Measurements from ENCODE around the gene ANO7.

ANO7 gene

GRCh38 chr2:241230435-241230834 is 42.0 kb downstream of the ANO7 start:
- no peak for DNase-seq

DNA sequence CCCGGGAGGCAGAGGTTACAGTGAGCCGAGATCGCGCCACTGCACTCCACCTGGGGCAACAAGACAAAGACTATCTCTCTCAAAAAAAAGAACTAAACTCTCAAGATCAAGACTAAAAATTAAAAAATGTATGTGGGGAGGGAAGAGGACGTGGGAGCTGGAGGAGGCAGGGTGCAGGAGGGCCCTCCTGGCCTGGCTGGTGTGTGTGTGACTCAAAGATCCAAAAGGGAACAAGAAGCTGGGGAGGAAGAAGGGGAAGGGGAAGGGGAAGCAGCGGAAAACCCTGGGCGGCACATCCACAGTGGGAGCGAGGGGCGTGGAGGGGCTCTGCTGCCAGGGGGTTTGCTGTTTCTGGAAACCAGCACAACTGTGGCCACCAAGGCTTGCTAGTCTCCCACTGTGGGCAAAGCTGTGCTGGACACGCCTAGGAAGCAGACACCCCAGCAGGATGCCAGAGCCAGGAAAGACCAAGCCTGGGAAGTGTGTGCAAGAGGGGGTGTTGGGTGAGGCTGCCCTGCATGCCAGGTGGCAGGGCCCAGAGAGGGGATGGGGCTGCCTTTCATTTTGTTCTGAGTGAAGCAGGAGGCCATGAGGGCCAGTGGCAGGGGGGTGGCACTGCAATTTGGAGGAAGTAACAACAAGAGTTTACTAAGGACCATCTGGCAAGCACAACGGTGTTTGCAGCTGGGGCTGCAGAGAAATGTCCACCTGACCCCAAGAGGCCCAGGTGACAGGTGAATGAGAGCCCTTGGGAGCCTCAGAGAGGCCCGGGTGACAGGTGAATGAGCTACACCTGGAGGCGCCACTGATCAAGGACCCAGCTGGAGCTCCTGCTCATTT is 44.5 kb downstream of the ANO7 start:
- DNase-seq, result no peak

DNA sequence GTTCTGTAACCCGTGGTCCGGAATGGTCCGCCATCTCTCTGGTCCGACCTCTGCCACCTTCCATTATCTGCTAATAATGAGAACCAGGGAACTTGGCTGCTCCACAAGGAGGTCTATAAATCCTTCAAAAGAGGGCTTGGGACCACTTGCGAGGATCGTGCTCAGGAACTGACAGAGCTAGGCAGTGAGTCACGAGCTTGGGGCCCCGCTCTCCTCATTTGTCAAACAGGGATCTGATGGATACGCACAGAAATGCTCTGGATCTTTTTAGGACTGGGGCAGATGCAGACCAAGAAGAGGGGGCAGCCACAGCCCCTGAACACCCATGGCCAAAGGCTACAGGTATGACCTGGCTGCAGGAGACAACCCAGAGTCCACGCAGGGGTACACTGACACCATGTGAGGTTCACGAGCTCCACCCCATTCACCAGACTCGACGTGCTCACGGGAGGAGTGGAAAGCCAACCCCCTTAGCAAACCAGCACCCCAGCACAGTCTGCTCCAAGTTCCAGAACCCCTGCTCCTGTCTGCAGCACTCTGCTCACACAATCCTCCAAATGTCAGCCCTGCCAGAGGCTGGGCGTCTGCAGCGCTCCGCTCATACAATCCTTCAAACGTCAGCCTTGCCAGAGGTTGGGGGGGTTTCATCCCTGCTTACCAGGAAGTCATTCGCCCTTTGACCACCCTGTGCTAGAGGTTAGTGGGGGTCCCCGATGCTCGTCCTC is 45.8 kb downstream of the ANO7 start:
- no peak for DNase-seq

DNA sequence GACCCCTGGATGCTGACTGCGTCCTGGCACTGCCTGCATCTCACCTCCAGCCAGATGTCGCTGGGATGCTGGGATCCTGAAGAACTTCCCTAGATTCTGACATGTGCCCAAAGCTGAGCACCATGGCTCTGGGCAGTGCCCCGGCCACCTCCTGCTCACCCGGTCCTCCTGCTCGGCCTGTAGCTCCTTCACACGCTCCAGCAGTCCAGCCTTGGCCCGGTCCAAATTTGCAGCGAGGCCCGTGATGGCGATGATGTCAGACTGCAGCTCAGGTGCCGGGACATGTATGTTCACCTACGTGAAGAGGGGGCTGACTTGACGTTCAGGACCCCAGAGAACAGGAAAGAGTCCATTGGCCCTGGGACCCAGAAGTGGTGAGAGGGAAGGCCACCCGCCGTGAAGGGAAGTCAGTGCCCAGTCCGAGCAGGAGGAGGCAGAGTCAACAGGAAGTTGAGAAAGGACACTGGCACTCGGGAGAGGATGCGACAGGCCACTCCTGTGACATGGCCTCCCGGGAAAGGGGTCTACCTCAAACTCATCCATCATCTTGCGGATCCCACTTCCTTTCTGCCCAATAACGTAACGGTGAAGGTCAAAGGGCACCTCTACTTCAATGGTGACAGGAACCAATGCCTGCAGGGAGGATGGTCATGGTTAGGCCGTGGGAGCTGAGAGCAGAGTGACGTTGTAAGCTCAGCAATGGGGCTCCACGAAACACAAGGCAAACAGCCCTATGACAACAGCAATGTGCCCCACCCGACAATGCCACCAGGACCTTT is 46.7 kb downstream of the ANO7 start:
- no peak for DNase-seq

DNA sequence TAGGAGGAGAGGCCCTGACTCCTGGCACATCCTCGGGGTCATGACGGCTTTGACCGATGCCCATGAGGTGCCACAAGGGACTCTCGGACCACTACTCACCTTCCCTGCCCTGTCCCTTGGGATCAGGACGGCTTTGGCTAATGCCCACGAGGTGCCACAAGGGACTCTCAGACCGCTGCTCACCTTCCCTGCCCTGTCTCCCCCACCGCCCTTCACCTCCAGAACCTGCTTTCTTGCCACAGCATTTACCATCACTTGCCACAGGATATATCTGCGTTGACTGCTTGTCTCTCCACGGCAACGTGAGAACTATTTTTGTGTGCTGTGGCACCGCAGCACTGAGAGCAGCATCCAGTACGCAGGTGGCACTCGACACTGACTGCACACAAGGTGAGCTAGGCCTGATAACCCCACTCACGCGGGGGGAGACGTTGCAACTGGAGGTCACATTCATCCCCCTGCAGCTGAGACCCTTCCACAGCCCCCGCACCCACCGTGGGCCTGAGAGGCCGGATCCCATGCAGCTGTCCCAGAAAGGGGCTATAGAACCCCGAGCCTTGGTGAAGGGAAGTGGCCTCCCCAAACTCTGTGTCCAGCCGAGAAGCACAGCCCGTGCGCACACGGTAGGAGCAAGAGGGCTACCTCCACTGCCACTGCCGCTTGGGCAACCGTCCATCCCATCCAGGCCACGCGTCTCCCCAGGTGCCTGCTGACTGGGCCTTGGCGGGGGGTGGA is 47.5 kb downstream of the ANO7 start:
- DNase-seq, result no peak

GRCh38 chr2:241237047-241237446 is 48.6 kb downstream of the ANO7 start:
- DNase-seq, result no peak

- DNase-seq, result no peak
These were observed 49.5 kb downstream of the ANO7 start for GRCh38 chr2:241237949-241238371.

- no peak for DNase-seq
These were observed 50.3 kb downstream of the ANO7 start for GRCh38 chr2:241238693-241239198.

DNA sequence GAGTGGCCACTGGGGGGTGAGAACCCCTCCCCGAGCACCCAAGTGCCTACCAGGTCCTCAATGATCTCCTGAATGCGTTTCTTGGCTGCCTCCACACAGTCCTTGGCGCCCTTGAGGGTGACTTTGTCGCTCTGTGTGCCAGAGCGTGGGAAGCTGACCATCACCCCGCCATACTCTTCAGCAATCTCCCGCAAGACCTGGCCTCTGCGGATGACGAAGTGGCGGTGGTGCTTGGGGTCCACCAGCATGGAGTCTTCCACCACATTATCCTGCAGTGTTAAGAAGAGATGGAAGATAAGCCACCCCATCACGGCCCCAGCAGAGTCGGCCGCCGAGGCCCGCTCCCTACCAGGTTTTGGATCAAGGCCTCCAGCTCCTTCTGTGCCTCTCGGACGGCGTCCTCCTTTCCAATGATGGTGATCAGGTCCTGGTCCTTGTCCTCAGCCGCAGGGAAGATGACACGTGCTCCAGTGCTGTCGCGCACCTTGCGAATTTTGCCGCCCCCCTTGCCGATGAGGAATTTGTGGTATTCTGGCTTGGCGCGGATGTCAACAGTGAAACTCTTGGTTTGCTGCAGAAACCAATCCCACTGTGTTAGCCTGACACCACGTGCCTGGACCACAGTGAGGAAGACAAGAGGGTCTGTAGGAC is 51.2 kb downstream of the ANO7 start:
- no peak for DNase-seq

DNA sequence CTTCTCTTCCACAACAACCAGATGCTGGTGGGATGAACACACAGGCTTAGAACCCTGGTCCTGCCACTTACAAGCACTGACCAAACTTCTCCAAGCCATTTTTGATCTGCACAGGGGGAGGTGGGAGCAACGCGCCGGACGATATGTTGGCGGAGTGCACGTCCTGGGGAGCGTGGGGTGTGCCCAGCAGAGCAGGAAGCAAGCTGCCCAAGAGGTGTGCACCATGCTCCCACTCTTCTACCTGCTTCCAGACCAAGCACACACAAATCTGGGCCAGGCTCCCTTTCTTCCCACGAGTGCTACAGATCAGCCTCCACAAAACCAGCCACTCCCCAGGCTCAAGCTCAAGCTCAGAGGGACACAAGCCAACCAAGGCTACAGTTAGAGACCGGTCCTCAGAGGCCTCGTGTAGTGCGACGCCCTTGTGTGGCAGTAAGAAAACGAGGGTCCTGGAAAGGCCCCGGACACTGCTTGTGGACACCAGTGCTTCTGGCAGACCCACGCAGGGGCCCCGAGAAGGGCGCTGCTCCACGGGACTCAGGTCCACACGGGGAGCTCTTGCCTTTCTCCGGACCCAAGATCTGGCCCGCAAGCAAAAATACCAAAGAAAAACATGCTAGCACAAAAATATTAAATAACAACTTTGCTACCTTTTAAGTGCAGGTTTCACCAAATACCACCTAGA is 52.0 kb downstream of the ANO7 start:
- DNase-seq, result no peak

DNA sequence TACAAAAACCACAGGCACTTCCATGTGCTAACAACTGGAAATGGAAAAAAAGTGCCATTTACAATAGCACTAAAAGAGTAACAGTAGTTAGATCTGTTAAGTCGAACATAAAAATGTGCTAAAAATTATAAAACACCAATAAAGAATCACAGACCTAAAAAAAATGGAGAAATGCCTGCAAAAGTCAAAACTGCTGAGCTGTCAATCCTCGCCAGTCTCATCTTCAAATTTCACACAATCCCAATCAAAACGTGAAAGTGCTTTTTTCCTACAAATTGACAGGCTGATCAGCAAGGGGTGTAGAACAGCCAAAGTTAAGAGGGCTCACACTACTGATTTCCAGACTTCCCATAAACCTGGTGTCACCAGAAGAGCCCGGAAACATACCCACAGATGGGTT is 53.2 kb downstream of the ANO7 start:
- no peak for DNase-seq

DNA sequence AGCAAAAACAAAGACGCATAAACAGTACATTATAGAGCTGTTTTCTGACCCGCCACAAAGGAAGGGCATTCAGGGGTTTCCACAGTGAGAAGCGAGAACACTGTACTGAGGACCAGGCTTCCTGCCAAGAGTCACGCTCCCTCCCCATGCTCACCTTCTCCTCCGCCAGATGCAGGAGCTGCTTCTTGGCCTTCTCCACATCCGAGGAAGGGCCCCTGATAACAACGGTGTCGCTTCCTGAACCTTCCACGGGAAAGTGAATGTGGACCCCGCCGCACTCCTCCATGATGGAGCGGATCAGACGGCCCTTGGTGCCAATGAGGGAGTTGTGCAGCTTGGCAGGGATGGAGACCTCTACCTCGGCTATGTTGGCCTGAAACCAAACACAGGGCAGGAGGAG is 53.8 kb downstream of the ANO7 start:
- DNase-seq, result no peak

GRCh38 chr2:241244368-241244767 is 55.9 kb downstream of the ANO7 start:
- DNase-seq, result no peak

DNA sequence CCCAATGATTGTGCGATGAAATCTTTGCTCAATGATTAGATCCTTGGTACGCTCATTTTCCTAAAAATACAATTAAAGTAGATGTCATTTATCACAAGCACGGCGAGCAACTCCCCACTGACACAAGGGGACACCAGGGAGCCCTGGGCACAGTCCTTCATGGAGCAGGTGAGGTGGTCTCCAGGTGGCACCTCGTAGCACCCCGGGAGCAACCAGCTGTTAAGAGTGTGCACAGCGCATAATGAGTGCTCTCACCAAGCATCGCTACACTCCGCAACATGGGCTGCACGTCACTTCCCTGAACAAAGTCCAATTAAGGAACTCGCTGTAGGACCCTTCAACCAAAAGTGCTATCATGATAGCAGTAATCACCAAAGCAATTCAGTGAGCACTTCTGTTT is 59.8 kb downstream of the ANO7 start:
- DNase-seq, result no peak

- no peak for DNase-seq
These were observed 60.4 kb downstream of the ANO7 start for GRCh38 chr2:241248897-241249296.

- no peak for DNase-seq
These were observed 61.2 kb downstream of the ANO7 start for GRCh38 chr2:241249654-241250053.

DNA sequence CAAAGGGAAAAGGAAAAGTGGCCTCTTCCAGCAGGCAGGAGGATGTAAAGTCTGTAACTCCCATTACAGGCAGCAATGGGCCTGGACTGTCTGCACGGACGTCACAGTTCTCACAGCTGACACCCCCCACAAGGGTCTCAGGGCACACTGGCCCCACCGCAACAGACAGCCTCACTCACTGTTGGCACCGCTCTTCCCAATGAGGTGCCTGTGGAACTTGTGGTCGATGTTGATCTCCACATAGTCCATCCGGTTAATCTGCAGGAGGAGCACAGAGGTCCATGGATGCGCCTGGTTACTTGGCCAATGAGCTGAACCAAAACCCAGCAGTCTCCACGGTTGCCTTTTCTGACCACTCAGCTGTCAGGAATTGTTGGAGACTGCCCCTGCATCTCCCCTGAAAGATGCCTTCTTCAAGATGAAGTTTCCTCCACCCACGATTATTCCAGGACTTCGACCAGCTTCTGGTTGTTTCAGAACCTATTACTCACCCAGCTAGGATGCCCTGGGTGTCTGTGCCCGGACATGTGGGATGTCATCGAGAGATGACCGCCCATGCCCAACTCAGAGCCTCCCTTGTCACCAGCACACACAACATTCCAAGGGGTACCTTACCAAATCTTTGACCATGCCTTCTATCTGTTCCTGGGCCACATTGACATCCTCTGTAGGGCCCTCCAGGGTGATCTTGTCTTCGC is 64.5 kb downstream of the ANO7 start:
- no peak for DNase-seq

- DNase-seq, result no peak
These were observed 66.5 kb downstream of the ANO7 start for GRCh38 chr2:241254904-241255351.

GRCh38 chr2:241255542-241256167 is 67.2 kb downstream of the ANO7 start:
- DNase-seq, result no peak

DNA sequence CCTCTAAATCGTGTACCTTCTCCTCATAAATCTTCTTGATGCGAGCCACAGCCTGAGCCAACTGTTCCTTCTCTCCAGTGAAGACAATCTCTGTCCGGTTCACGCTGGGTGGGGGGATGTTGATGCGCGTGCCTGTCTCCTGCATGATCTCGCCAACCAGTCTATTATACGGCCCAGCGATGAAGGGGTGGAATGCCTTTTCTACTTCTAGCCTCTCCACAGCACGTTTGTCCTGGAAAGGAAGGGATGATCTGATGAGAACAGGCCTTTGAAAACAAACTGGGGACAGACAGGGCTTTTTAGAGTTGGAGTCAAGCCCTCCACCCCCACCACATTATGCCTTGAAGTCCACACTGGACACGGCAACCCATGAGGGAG is 67.7 kb downstream of the ANO7 start:
- no peak for DNase-seq
